K562 (cell line): ENCODE measurements around the gene THRSP. TPM values are rescaled to one million over a fixed set of nuclear protein-coding genes. Genes with fewer than 3 reads are reported as not detected.

Experiments used
- AFF1 ChIP-seq, 2 experiments: fragments of 450-650 bp; IDR thresholded peaks; 2 replicates each; pipeline ENCODE4 v1.6.1; 2018; ENCODE audit warnings: mild to moderate bottlenecking in 2 of 2, low read depth in 1 of 2; ENCODE audit not compliant: partially characterized antibody in 2 of 2
- BRF2 ChIP-seq: IDR thresholded peaks from 3 replicates; pipeline ENCODE4 v1.6.1; 2011; ENCODE audit warnings: borderline replicate concordance, mild to moderate bottlenecking; ENCODE audit not compliant: insufficient read length, insufficient read depth
- CGGBP1 ChIP-seq: fragments of 250-450 bp; sonication (Bioruptor Pico); IDR thresholded peaks from 2 replicates; pipeline ENCODE4 v1.9.0; 2021; ENCODE audit warnings: mild to moderate bottlenecking
- CTCF ChIP-seq, 3 experiments: IDR thresholded peaks in 2 of 3; conservative IDR thresholded peaks in 1 of 3; 2 replicates each; pipeline ENCODE4 v1.5.1; 2011 to 2012; ENCODE audit warnings: low read length in 3 of 3, mild to moderate bottlenecking in 3 of 3, control low read depth in 2 of 3, improper control_type of control experiment in 1 of 3, inconsistent platforms in 1 of 3, low read depth in 1 of 3, mixed read lengths in 1 of 3, moderate library complexity in 1 of 3; ENCODE audit not compliant: insufficient read depth in 2 of 3
- GTF3C2 ChIP-seq: IDR thresholded peaks from 3 replicates; pipeline ENCODE4 v1.6.1; 2011; ENCODE audit warnings: borderline replicate concordance, mild to moderate bottlenecking, moderate library complexity; ENCODE audit not compliant: insufficient read length; ENCODE audit errors: extremely low read depth
- RBM22 ChIP-seq: fragments of 200-400 bp; formaldehyde crosslinking; IDR thresholded peaks from 2 replicates; pipeline ENCODE4 v1.6.1; 2018; ENCODE audit warnings: low read length, low read depth; ENCODE audit not compliant: poor library complexity, severe bottlenecking
- RCOR1 ChIP-seq, 2 experiments: IDR thresholded peaks; 2 replicates each; pipeline ENCODE4 v1.6.1; 2012; ENCODE audit warnings: low read depth in 2 of 2, low read length in 2 of 2, borderline replicate concordance in 1 of 2, improper control_type of control experiment in 1 of 2
- ZNF263 ChIP-seq: sonication (generic); formaldehyde crosslinking; IDR thresholded peaks from 2 replicates; pipeline ENCODE4 v1.8.0; 2022; ENCODE audit warnings: mild to moderate bottlenecking, missing genetic modification reagents, borderline replicate concordance
- ZNF764 ChIP-seq: fragments of 250-450 bp; sonication (Bioruptor Pico); IDR thresholded peaks from 2 replicates; pipeline ENCODE4 v1.4.0; 2020; ENCODE audit warnings: low read depth, mild to moderate bottlenecking, moderate library complexity
- polyA plus RNA-seq, 8 experiments: library from polyadenylated mRNA; depleted of rRNA in 4 of 8; stranded (reverse) in 5 of 8; unstranded in 3 of 8; fragments of >200 nt; fragmentation: Nextera tagmentation in 2 of 8; fragmentation: Illumina TruSeq in 1 of 8; extraction: Ambion mirVana in 2 of 8; extraction: Trizol in 1 of 8; gene quantifications; 2 replicates each; pipeline versions ENCODE4 v1.2.1 to v1.2.3, GENCODE V29; 2011 to 2014; ENCODE audit warnings: inconsistent platforms in 1 of 8, missing spikeins in 1 of 8
- total RNA-seq, 7 experiments: library from RNA; depleted of rRNA in 6 of 7; stranded (reverse); fragments of >200 nt in 6 of 7; fragmentation: Illumina TruSeq in 2 of 7; extraction: Trizol in 2 of 7; gene quantifications; 2 replicates each; pipeline versions ENCODE4 v1.2.1 to v1.2.3, GENCODE V29; 2011 to 2021; ENCODE audit warnings: low replicate concordance in 1 of 7

Gene THRSP
- total and polyA plus RNA-seq, 9 of the 15 experiments (the other 6 are each of a cell fraction or from before 2014, with no cell fraction given) = 0.23 to 0.56 (median 0.31) TPM; not detected in 2

GRCh38 chr11:78061921-78062311, 1.7 kb upstream of the THRSP start (continued):
- TF ChIP-seq ZNF764 (CRISPR knock-in tag) (no peak), AFF1 (IDR thresholded peaks at IDR 0.05; ENCODE audit: low read depth in 1 of 2, partially characterized antibody in 2 of 2) (no peak), GTF3C2 (no peak), RCOR1 (IDR thresholded peaks at IDR 0.05; ENCODE audit: borderline replicate concordance in 1 of 2, low read depth in 2 of 2, low read length in 2 of 2) (peak in 1 of 2 experiments; percentile 31; a peak in 1 of 4 replicates), CTCF (IDR thresholded peaks at IDR 0.05 in 2 of 3, conservative IDR thresholded peaks at IDR 0.05 in 1 of 3; ENCODE audit: insufficient read depth in 2 of 3, low read depth in 1 of 3, low read length in 3 of 3) (no peak), RBM22 (no peak), BRF2 (no peak), CGGBP1 (CRISPR knock-in tag) (no peak), ZNF263 (CRISPR knock-in tag) (no peak; the same call in 1 of the 2 replicates)
- TF ChIP-seq, all 486 proteins: peak for 16
